Heart right ventricle (tissue), 16 donors: ENCODE measurements around the gene NOCT. TPM values are rescaled to one million over a fixed set of nuclear protein-coding genes. Genes with fewer than 3 reads are reported as not detected.
"Not testable (repeated sequence)": the region's sequence is repeated elsewhere in the genome, so short reads cannot be mapped to it uniquely, and the experiment has no call there.

Source experiments
- ATAC-seq, 8 donors: fragments of 200-7000 bp; cut with Tn5 transposase; one replicate each; pipeline ENCODE4 v1.9.1; 2020; ENCODE audit warnings: mild to moderate bottlenecking in 8 of 8, moderate library complexity in 8 of 8, moderate number of reproducible peaks in 1 of 8
- DNase-seq, 2 donors: peaks; one replicate each; pipeline ENCODE4 v3.0.0-alpha.2; 2020
- H3K27ac ChIP-seq, 10 donors: fragments of 200-600 bp; sonication (generic) in 2 of 10; one replicate each; pipeline versions ENCODE4 v1.5.0 to v1.8.0; 2020 to 2022; ENCODE audit warnings: mild to moderate bottlenecking in 3 of 10
- H3K27me3 ChIP-seq, 7 donors: fragments of 200-600 bp; one replicate each; pipeline ENCODE4 v1.8.0; 2021 to 2022; ENCODE audit warnings: mild to moderate bottlenecking in 2 of 7
- H3K36me3 ChIP-seq, 9 donors: fragments of 200-600 bp; sonication (generic) in 1 of 9; one replicate each; pipeline versions ENCODE4 v1.5.0 to v1.8.0; 2020 to 2022; ENCODE audit warnings: mild to moderate bottlenecking in 2 of 9
- H3K4me1 ChIP-seq, 9 donors: fragments of 200-600 bp; sonication (generic) in 1 of 9; one replicate each; pipeline versions ENCODE4 v1.5.0 to v1.8.0; 2020 to 2022; ENCODE audit warnings: mild to moderate bottlenecking in 4 of 9
- H3K4me3 ChIP-seq, 10 donors: fragments of 200-600 bp; sonication (generic) in 2 of 10; one replicate each; pipeline versions ENCODE4 v1.5.0 to v1.8.0; 2020 to 2022; ENCODE audit warnings: mild to moderate bottlenecking in 7 of 10, moderate library complexity in 2 of 10
- H3K9me3 ChIP-seq, 11 donors: fragments of 200-600 bp in 10 of 11; sonication (generic) in 2 of 11; one replicate each; pipeline versions ENCODE4 v1.5.0 to v1.8.0; 2013 to 2022; ENCODE audit warnings: mild to moderate bottlenecking in 2 of 11, control low read depth in 1 of 11, moderate library complexity in 1 of 11
- CTCF ChIP-seq, 9 donors: fragments of 200-600 bp; sonication (generic) in 2 of 9; IDR thresholded peaks; one replicate each; pipeline versions ENCODE4 v1.5.0 to v1.8.0; 2021 to 2022; ENCODE audit warnings: antibody characterized with exemption in 9 of 9, mild to moderate bottlenecking in 5 of 9, moderate library complexity in 1 of 9
- WGBS, 2 donors: extraction: QIAGEN DNeasy Blood & Tissue Kit; methylation state at CpG; one replicate each; pipeline ENCODE4 v1.1.7; 2013; ENCODE audit warnings: inconsistent platforms in 1 of 2; 5-methylcytosine and 5-hydroxymethylcytosine counted together
- intact Hi-C, 10 donors: fragments of 100-400 bp; cut with DNase I; formaldehyde crosslinking; loops; one replicate each; pipeline versions ENCODE4 v1.11.1 to v1.14.2; 2022
- polyA plus RNA-seq, 2 donors: library from polyadenylated mRNA; stranded (reverse); fragments of 200-250 nt; gene quantifications; one replicate each; pipeline ENCODE4 v1.2.3, GENCODE V29; 2013
- total RNA-seq, 10 donors: library from RNA; stranded (reverse); fragmentation: NEBNext Ultra II Directional in 3 of 10; extraction: Animal tissue kit (Norgen Biotek cat#: 25700) in 3 of 10; gene quantifications; one replicate each; pipeline versions ENCODE4 v1.2.1 to v1.2.4, GENCODE V29; 2021 to 2023
- donor health status: Arrhythmogenic right ventricular cardiomyopathy.
- donor health status: ischemic (EF 13 %, LVEDD 7.1; RV severe dilation, severe dysfunction).
- donor health status: healthy with polysubstance abuse.
- donor health status: DM: no; HTN: yes; CAD: no.
- donor health status: DM: no; HTN: no; CAD: no.
- donor health status: ischemic (EF 25% LVEDD 6.9; RV normal size, moderate dysfunction).
- donor health status: ischemic (EF 25% LVEDD 5.7; RV mildly dilated, moderate dysfunction).
- donor health status: healthy.
- donor health status: DM: yes; HTN: yes; CAD: no.
- donor health status: Ischemic cardiomyopathy.
- donor health status: ischemic (EF 35%, LVEDD 5.7; RV mildly dilated, moderate dysfunction).
- donor health status: nonischemic (EF 11% LVEDD 7.7; RV severe dilation, severe dysfunction).
- donor health status: DM: yes; HTN: yes; CAD: no.
- donor health status: PGD.
- donor health status: ischemic (EF 29% LVEDD 5.4; RV normal size, mild dysfunction).
- donor health status: nonischemic (EF 23%, LVEDD 6.1; RV moderate dilation, normal function).

The NOCT gene
- total and polyA plus RNA-seq, 12 donors = 2.4 to 16.5 (median 7.8) TPM

DNA sequence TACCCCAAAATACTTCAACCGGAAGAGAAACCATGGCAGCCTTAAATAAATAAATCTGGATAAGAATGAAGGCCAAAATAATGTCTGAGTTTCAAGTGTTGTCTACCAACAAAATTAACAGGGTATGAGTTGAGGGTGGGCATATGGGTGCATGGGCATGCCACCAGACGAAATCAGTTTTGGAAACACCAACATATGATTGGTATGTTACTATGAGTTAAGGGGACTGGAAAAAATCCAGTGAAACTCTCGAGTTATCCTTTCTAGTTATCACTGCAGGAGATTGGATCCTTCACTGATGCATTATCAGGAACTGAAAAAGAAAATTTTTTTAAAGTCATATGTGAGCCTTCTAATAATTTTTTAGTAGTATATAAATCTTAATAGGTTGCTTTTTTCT lies 32.4 kb downstream of the NOCT start:
- H3K4me3 ChIP-seq = no peak overlapping the region
- no peak for TF ChIP-seq CTCF (IDR thresholded peaks at IDR 0.05)
- no peaks in the 10 kb centered on the region for H3K9me3 ChIP-seq
- H3K4me1 ChIP-seq = peaks cover 0 to 7% (median 1%) of the 10 kb centered on the region in 9 donors
- ATAC-seq = no peak
- peaks cover 0 to 99% (median 19%) of the 10 kb centered on the region in 9 donors for H3K36me3 ChIP-seq
- intact Hi-C loops = loop anchor here in 1 of 10 donors (10.0 kb wide), 1 partner anchor 607 kb away; no protein-coding TSS in a partner anchor
- DNase-seq = no peak
- H3K27ac ChIP-seq = peak overlapping the region in 1 of 10 donors; percentile 7
- H3K27me3 ChIP-seq = no peaks in the 10 kb centered on the region
- 69 to 73% methylated on average over 3 of the region's 3 CpGs for WGBS, 2 donors

DNA sequence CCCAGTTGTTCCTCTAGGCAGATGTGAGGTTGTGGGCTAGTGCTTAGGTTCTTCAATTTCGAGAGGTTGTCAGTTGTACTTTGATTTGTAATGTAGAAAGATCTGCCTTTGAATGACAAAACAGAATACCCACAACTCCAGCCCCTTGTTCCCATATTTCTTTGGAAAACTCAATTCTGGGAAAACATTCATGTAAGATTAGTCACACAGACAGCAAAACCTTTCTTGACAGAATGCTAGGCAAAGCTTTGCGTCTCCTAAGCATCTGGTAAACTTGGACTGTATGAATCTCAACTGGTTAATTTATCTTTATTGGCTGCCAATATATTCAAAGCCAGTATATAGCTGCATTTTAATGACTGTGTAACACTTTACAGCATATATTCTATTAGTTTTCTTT lies 34.9 kb downstream of the NOCT start:
- TF ChIP-seq CTCF (IDR thresholded peaks at IDR 0.05) = no peak
- intact Hi-C loops = no loop called here
- Histone ChIP-seq H3K36me3 (peaks cover 0 to 98% (median 13%) of the 10 kb centered on the region in 9 donors), H3K4me3 (no peak overlapping the region), H3K4me1 (peaks cover 0 to 23% (median 14%) of the 10 kb centered on the region in 9 donors), H3K27me3 (no peaks in the 10 kb centered on the region), H3K27ac (peak overlapping the region in 1 of 10 donors; percentile 28), H3K9me3 (no peaks in the 10 kb centered on the region)
- WGBS, 2 donors = 92 to 94% methylated on average over 2 of the region's 2 CpGs
- DNase-seq (no peak), ATAC-seq (no peak)

DNA sequence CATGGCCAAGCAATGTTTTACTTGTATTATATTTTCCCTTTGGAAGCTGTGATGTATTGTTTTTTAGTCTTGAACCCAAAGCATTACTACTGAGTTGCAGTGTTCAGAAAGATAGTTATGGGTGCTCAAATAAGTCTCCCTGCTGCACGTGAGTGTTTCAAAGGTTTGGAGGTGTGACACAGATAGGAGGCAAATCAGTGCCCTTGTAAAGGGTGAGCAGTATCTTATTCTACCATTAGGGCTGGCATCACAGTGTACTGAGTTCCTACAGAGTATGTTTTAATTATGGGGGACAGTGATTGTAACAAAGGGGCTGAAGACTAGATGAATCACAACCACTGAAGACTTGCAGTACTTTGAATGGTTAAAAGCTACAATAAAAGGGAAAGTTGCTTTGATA lies 38.3 kb downstream of the NOCT start:
- peak overlapping the region in 4 of 10 donors; percentile 0 to 20 (median 13) for H3K27ac ChIP-seq
- H3K27me3 ChIP-seq = no peaks in the 10 kb centered on the region
- no peak for TF ChIP-seq CTCF (IDR thresholded peaks at IDR 0.05)
- peaks cover 0 to 98% (median 12%) of the 10 kb centered on the region in 9 donors for H3K36me3 ChIP-seq
- no peak overlapping the region for H3K4me3 ChIP-seq
- ATAC-seq = peak in 2 of 8 donors; percentile 25 to 50
- H3K9me3 ChIP-seq = no peaks in the 10 kb centered on the region
- peaks cover 0 to 44% (median 14%) of the 10 kb centered on the region in 9 donors for H3K4me1 ChIP-seq
- intact Hi-C loops = no loop called here
- DNase-seq = no peak
- WGBS, 2 donors = 46 to 74% methylated on average over 1 of the region's 1 CpG

DNA sequence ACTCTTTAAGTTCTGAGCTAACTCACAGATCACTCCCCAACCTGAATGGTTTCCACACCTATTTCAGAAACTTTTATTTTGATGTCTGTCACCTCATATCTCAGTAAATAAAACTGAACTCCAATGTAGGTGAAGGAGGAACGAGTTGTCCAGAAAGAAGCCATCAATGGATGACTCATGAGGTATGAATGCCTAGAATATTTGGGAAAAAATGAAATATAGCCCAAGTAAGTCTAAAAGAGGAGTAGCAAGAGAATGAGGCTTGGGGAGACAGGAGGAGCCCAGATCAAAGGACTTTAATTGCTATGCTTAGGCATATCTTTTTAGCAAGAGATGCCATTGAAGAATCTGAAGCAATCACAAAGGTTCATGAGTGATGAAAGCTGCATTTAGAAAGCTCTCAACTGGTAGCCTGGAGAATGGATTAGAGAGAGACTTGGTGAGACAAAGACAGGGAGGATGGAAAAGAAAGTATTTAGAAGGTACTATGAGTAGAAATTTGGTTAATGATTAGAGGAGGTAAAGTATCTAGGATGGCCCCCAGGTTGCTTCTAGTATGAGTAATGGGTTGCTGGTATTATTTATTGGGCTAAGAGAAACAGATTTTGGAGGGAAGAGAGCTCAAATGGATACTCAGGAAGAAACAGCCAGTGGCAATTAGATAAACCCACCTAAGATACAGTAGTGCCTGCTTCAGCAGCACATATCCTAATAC lies 39.4 kb downstream of the NOCT start:
- H3K9me3 ChIP-seq = no peaks in the 10 kb centered on the region
- no peak for ATAC-seq
- peaks cover 0 to 45% (median 14%) of the 10 kb centered on the region in 9 donors for H3K4me1 ChIP-seq
- 32 to 42% methylated on average over 1 of the region's 1 CpG for WGBS, 2 donors
- DNase-seq = no peak
- peak overlapping the region in 1 of 10 donors; percentile 20 for H3K27ac ChIP-seq
- intact Hi-C loops = no loop called here
- peaks cover 0 to 98% (median 22%) of the 10 kb centered on the region in 9 donors for H3K36me3 ChIP-seq
- no peak overlapping the region for H3K4me3 ChIP-seq
- no peaks in the 10 kb centered on the region for H3K27me3 ChIP-seq
- no peak for TF ChIP-seq CTCF (IDR thresholded peaks at IDR 0.05)

- H3K27me3 ChIP-seq, DNase-seq, intact Hi-C loops, H3K9me3 ChIP-seq, H3K27ac ChIP-seq, H3K4me3 ChIP-seq: not testable (repeated sequence)
- Histone ChIP-seq H3K4me1 (peaks cover 0 to 39% (median 13%) of the 10 kb centered on the region in 9 donors), H3K36me3 (peaks cover 0 to 100% (median 54%) of the 10 kb centered on the region in 9 donors)
- ATAC-seq = peak in 4 of 8 donors; percentile 18 to 36 (median 29)
- whole genome bisulfite sequencing, 2 donors = 43 to 57% methylated on average over 4 of the region's 4 CpGs
Measured at GRCh38 chr4:139059026-139059425, 43.4 kb downstream of the NOCT start.
